Measurements from ENCODE around the gene ARHGAP24. TPM values are rescaled to one million over a fixed set of nuclear protein-coding genes. Genes with fewer than 3 reads are reported as not detected.

The ARHGAP24 gene
- total RNA-seq, 1 donor from 2014 or later: 17.8 TPM

DNA sequence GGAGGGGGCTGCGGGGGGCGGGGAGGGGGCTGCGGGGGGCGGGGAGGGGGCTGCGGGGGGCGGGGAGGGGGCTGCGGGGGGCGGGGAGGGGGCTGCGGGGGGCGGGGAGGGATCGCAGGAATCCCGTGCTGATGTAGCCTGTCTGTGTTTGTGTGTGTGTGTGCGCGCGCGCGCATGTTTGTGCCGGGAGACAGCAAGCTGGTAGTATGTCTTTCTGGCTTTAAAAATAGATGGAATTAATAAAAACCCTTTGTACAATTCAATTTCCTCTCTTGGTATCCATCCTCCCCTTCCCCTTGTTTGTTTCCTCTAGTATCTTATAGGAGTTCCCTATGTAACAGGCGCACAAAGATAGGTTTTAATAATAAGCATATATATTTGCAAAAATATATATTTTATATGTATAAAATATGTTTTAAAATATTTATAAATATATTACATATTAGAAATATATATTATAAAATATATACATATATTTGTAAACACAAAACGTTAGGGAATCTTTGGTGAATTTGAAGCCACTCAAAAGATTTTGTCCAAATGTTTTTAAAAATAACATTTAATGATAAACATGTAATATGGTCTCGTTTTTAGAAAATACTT, 782 bp downstream of the ARHGAP24 start:
- Mint-ChIP-seq H3K27ac (peak overlapping the region; percentile 90), H3K27me3 (peaks cover 10% of the 10 kb centered on the region)

DNA sequence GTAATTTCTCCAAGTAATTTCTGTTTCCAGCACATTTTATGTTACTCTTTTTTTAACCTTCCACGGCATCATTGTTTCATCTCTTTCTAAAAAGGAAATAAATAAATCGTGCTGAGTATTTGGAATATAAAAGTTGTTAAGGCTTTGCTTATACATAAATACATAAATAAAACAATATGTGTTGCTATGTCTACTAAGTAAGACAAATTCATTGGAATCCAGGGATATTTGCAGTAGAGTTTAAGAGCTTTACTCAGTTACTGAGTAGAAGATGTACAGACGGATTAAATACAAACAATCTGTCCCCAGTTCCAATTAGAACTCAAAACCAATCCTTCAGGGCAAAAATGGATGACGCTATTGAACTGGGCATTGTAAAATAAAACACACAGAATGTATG, 1.4 kb downstream of the ARHGAP24 start:
- peaks cover 8% of the 10 kb centered on the region for H3K4me1 Mint-ChIP-seq (ENCODE audit: low read depth)
- peaks cover 10% of the 10 kb centered on the region for H3K27me3 Mint-ChIP-seq
- no peaks in the 10 kb centered on the region for H3K9me3 Mint-ChIP-seq (ENCODE audit: low read depth)
- no peaks in the 10 kb centered on the region for H3K36me3 Mint-ChIP-seq (ENCODE audit: insufficient read depth)
- H3K27ac Mint-ChIP-seq: no peak overlapping the region
- peak overlapping the region; percentile 17 for H3K4me3 Mint-ChIP-seq (ENCODE audit: low read depth)
- no peak for DNase-seq (ENCODE audit: low spot score, unreplicated experiment)
- TF ChIP-seq, protein P1, sequence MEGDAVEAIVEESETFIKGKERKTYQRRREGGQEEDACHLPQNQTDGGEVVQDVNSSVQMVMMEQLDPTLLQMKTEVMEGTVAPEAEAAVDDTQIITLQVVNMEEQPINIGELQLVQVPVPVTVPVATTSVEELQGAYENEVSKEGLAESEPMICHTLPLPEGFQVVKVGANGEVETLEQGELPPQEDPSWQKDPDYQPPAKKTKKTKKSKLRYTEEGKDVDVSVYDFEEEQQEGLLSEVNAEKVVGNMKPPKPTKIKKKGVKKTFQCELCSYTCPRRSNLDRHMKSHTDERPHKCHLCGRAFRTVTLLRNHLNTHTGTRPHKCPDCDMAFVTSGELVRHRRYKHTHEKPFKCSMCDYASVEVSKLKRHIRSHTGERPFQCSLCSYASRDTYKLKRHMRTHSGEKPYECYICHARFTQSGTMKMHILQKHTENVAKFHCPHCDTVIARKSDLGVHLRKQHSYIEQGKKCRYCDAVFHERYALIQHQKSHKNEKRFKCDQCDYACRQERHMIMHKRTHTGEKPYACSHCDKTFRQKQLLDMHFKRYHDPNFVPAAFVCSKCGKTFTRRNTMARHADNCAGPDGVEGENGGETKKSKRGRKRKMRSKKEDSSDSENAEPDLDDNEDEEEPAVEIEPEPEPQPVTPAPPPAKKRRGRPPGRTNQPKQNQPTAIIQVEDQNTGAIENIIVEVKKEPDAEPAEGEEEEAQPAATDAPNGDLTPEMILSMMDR (IDR thresholded peaks at IDR 0.05; ENCODE audit: unreplicated experiment): no peak

More for the DNA sequence above, 782 bp downstream of the ARHGAP24 start:
- H3K4me3 Mint-ChIP-seq (ENCODE audit: low read depth): peak overlapping the region; percentile 81
- peak; percentile 33 for DNase-seq (ENCODE audit: low spot score, unreplicated experiment)
- TF ChIP-seq, protein P1 (IDR thresholded peaks at IDR 0.05; ENCODE audit: unreplicated experiment): no peak
- H3K36me3 Mint-ChIP-seq (ENCODE audit: insufficient read depth): no peaks in the 10 kb centered on the region
- H3K9me3 Mint-ChIP-seq (ENCODE audit: low read depth): no peaks in the 10 kb centered on the region
- peaks cover 8% of the 10 kb centered on the region for H3K4me1 Mint-ChIP-seq (ENCODE audit: low read depth)

DNA sequence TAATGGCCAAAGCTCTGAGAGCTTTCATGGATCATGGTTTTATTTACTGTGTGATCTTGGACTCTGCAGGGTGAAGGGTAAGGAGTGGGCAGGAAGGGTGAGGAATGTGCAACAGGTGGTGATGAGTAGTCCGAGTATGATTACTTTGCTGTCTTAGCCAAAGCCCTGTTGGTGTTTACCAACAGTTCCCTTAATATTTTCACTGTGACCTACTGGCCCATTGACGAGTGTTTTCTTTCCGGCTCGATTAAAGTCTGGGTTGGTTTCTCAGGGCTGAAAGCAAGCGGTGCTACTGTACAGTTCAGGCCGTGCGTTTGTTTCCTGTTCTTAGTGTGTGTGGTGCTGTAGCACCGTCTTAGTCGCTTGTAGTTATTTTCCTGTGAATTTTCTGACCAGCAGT, 2.6 kb downstream of the ARHGAP24 start:
- Mint-ChIP-seq H3K4me3 (ENCODE audit: low read depth) (no peak overlapping the region), H3K27ac (no peak overlapping the region), H3K4me1 (ENCODE audit: low read depth) (peaks cover 8% of the 10 kb centered on the region), H3K9me3 (ENCODE audit: low read depth) (no peaks in the 10 kb centered on the region), H3K36me3 (ENCODE audit: insufficient read depth) (no peaks in the 10 kb centered on the region), H3K27me3 (peaks cover 8% of the 10 kb centered on the region)
- TF ChIP-seq, protein P1 (IDR thresholded peaks at IDR 0.05; ENCODE audit: unreplicated experiment): no peak
- DNase-seq (ENCODE audit: low spot score, unreplicated experiment): no peak

DNA sequence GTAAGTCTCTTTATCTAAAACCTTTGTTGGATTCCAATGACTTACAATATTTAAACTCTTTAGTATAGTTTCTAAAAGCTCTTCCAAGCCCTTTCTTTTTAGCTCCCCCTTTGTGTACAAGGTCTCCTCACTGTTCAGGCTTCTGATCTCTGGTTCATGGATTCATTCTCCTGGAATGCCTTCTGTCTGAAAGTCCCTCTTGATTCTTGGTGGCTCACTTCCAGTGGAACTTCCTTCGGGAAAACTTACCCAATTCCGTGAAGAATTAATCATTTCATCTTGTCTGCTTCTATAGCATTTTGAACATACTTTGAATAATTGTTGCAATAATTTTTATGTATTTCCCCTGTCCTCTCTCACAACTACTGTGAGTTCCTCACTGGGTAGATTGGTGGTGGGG, 3.6 kb downstream of the ARHGAP24 start:
- Mint-ChIP-seq H3K27me3 (peaks cover 2% of the 10 kb centered on the region), H3K9me3 (ENCODE audit: low read depth) (no peaks in the 10 kb centered on the region), H3K4me1 (ENCODE audit: low read depth) (peaks cover 8% of the 10 kb centered on the region), H3K36me3 (ENCODE audit: insufficient read depth) (no peaks in the 10 kb centered on the region), H3K4me3 (ENCODE audit: low read depth) (no peak overlapping the region), H3K27ac (no peak overlapping the region)
- DNase-seq (ENCODE audit: low spot score, unreplicated experiment): no peak
- TF ChIP-seq, protein P1 (IDR thresholded peaks at IDR 0.05; ENCODE audit: unreplicated experiment): no peak

DNA sequence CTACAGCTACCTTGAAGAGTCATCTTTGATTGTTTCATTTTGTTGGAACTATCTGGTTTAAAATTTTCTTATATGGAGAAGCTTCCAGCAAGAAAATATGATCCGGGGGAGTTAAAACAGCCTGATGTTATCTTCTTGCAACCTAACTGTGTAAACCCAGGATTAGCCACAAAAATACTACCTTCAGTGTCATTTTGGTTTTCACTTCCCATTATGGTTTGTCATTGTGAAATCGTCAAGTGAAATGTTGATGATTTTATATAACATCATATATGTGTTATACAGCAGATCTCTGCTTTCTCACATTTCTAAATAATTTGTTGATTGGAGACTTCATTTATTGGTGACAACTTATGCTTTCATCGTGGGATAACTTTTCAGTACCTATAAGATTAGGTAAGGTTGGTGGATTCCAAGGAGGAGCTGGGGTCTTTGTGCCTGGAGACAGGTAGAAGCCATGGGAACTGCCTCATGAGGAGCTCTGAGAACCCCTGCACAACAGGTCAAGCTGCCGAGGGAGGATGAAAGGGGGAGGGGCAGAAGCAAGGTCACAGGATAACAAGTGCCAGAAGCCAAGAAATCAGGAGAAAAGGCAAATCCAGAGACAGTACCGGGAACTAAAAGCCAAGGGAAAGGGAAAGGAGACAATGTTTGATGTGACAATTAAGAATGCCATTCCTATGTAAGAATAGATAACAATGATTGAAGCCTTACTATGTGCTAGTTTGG, 7.2 kb downstream of the ARHGAP24 start:
- H3K27ac Mint-ChIP-seq: no peak overlapping the region
- H3K9me3 Mint-ChIP-seq (ENCODE audit: low read depth): no peaks in the 10 kb centered on the region
- no peaks in the 10 kb centered on the region for H3K36me3 Mint-ChIP-seq (ENCODE audit: insufficient read depth)
- H3K4me1 Mint-ChIP-seq (ENCODE audit: low read depth): no peaks in the 10 kb centered on the region
- TF ChIP-seq, protein P1 (IDR thresholded peaks at IDR 0.05; ENCODE audit: unreplicated experiment): no peak
- H3K27me3 Mint-ChIP-seq: no peaks in the 10 kb centered on the region
- no peak overlapping the region for H3K4me3 Mint-ChIP-seq (ENCODE audit: low read depth)
- DNase-seq (ENCODE audit: low spot score, unreplicated experiment): no peak

Data from progenitor cell of endocrine pancreas (in vitro differentiated cells).